Lung (tissue), 12 donors: ENCODE data around the gene ADAM30. TPM values are rescaled to one million over a fixed set of nuclear protein-coding genes. Genes with fewer than 3 reads are reported as not detected.

ENCODE experiments used
- ATAC-seq: fragments of 200-7000 bp; cut with Tn5 transposase; one replicate; pipeline ENCODE4 v1.9.1; 2020; ENCODE audit warnings: moderate number of reproducible peaks; ENCODE audit not compliant: insufficient read depth, low FRiP score
- DNase-seq, 3 donors: peaks; one replicate each; pipeline ENCODE4 v3.0.0-alpha.2; 2013 to 2017
- H3K27ac ChIP-seq, 2 donors: one replicate each; pipeline ENCODE4 v1.5.1; 2013; ENCODE audit warnings: mild to moderate bottlenecking in 2 of 2, moderate library complexity in 2 of 2, control low read depth in 1 of 2, inconsistent platforms in 1 of 2, low read depth in 1 of 2, low read length in 1 of 2
- H3K27me3 ChIP-seq, 3 donors: one replicate each; pipeline ENCODE4 v1.5.1; 2013; ENCODE audit warnings: low read length in 2 of 3; ENCODE audit not compliant: control insufficient read depth in 3 of 3, insufficient read depth in 3 of 3
- H3K36me3 ChIP-seq, 4 donors: one replicate each; pipeline ENCODE4 v1.5.1; 2013; ENCODE audit warnings: low read length in 4 of 4, mild to moderate bottlenecking in 1 of 4, moderate library complexity in 1 of 4; ENCODE audit not compliant: control insufficient read depth in 4 of 4, insufficient read depth in 4 of 4
- H3K4me1 ChIP-seq, 5 donors: one replicate each; pipeline ENCODE4 v1.5.1; 2013; ENCODE audit warnings: low read length in 5 of 5, mild to moderate bottlenecking in 2 of 5, moderate library complexity in 1 of 5; ENCODE audit not compliant: control insufficient read depth in 5 of 5, insufficient read depth in 5 of 5
- H3K4me3 ChIP-seq: one replicate; pipeline ENCODE4 v1.5.1; 2013; ENCODE audit warnings: mild to moderate bottlenecking, control low read depth, moderate library complexity
- H3K9ac ChIP-seq, 2 donors: one replicate each; pipeline ENCODE4 v1.5.1; 2013; ENCODE audit warnings: low read length in 2 of 2, control low read depth in 1 of 2; ENCODE audit not compliant: insufficient read depth in 1 of 2
- H3K9me3 ChIP-seq, 4 donors: one replicate each; pipeline ENCODE4 v1.5.1; 2013; ENCODE audit warnings: low read length in 3 of 4, mild to moderate bottlenecking in 1 of 4, moderate library complexity in 1 of 4; ENCODE audit not compliant: control insufficient read depth in 4 of 4, insufficient read depth in 3 of 4
- WGBS, 2 donors: extraction: QIAGEN DNeasy Blood & Tissue Kit; methylation state at CpG; one replicate each; pipeline ENCODE4 v1.1.7; 2013; 5-methylcytosine and 5-hydroxymethylcytosine counted together
- polyA plus RNA-seq, 2 donors: library from polyadenylated mRNA; stranded (reverse); fragments of 200-250 nt; gene quantifications; one replicate each; pipeline ENCODE4 v1.2.1, GENCODE V29; 2013
- total RNA-seq, 2 donors: library from RNA; depleted of rRNA in 1 of 2; stranded (reverse); fragments of >200 nt in 1 of 2; gene quantifications; one replicate each; pipeline ENCODE4 v1.2.1, GENCODE V29; 2014 to 2021
- TF ChIP-seq, protein P1 (sequence below): IDR thresholded peaks from 2 replicates; pipeline ENCODE4 v1.5.1; 2012; ENCODE audit warnings: mild to moderate bottlenecking; ENCODE audit errors: control extremely low read depth, extremely low read depth
- donor health status: control.
- donor health status: control.
- donor health status: Bipolar disorder and iron deficiency.
- donor health status: healthy.
- donor health status: DM: yes; HTN: yes; CAD: no.

The ADAM30 gene
- total and polyA plus RNA-seq, 4 donors: not detected

DNA sequence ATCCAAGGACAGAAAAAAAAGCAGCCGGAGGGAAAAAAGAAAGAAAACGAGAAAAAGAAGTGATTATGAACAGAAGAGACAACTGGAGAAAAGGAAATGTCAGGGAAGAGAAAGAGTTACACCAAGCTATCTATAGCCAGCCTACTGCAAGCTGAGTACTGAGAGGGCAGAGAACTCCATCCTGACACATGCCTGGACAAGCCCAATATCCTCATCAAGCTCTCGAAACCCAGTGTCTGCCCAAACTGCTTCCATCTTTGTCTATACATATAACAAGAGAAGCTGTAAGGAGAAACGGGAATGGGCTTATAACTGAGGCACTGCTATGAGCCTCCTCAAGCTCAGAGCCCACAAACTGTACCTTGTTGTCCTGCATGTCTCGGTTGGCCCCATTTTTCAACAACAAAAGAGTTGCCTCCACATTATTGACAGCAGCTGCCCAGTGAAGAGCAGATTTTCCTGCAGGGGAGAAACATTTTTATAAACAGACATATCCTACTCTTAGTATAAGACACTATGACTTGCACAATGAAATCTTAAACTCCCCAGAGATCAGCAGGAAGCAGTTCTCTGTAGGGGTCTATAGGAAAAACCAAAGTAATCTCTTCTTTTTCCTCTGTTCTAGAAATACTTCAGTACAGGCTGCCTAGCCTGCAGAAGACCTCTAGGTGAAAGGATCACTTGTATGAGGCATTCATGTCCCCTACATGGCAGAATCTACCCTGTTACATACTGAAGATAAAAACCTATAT, 21.2 kb upstream of the ADAM30 start:
- Histone ChIP-seq H3K4me1 (no peaks in the 10 kb centered on the region), H3K27ac (no peak overlapping the region), H3K9ac (no peak overlapping the region), H3K27me3 (no peaks in the 10 kb centered on the region), H3K36me3 (peaks cover 34 to 76% (median 50%) of the 10 kb centered on the region in 4 donors), H3K9me3 (no peaks in the 10 kb centered on the region), H3K4me3 (no peak overlapping the region)
- whole genome bisulfite sequencing, 2 donors: 74 to 95% methylated on average over 5 of the region's 5 CpGs
- DNase-seq (no peak), ATAC-seq (no peak)
- TF ChIP-seq, protein P1, sequence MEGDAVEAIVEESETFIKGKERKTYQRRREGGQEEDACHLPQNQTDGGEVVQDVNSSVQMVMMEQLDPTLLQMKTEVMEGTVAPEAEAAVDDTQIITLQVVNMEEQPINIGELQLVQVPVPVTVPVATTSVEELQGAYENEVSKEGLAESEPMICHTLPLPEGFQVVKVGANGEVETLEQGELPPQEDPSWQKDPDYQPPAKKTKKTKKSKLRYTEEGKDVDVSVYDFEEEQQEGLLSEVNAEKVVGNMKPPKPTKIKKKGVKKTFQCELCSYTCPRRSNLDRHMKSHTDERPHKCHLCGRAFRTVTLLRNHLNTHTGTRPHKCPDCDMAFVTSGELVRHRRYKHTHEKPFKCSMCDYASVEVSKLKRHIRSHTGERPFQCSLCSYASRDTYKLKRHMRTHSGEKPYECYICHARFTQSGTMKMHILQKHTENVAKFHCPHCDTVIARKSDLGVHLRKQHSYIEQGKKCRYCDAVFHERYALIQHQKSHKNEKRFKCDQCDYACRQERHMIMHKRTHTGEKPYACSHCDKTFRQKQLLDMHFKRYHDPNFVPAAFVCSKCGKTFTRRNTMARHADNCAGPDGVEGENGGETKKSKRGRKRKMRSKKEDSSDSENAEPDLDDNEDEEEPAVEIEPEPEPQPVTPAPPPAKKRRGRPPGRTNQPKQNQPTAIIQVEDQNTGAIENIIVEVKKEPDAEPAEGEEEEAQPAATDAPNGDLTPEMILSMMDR: no peak

GRCh38 chr1:119915517-119915916, 19.2 kb upstream of the ADAM30 start:
- no peaks in the 10 kb centered on the region for H3K4me1 ChIP-seq
- H3K27ac ChIP-seq: no peak overlapping the region
- H3K9ac ChIP-seq: no peak overlapping the region
- H3K9me3 ChIP-seq: no peaks in the 10 kb centered on the region
- ATAC-seq (no peak), DNase-seq (no peak)
- peaks cover 23 to 58% (median 38%) of the 10 kb centered on the region in 4 donors for H3K36me3 ChIP-seq
- 91 to 95% methylated on average over 6 of the region's 6 CpGs for WGBS, 2 donors
- no peak overlapping the region for H3K4me3 ChIP-seq
- TF ChIP-seq, protein P1: no peak
- no peaks in the 10 kb centered on the region for H3K27me3 ChIP-seq

DNA sequence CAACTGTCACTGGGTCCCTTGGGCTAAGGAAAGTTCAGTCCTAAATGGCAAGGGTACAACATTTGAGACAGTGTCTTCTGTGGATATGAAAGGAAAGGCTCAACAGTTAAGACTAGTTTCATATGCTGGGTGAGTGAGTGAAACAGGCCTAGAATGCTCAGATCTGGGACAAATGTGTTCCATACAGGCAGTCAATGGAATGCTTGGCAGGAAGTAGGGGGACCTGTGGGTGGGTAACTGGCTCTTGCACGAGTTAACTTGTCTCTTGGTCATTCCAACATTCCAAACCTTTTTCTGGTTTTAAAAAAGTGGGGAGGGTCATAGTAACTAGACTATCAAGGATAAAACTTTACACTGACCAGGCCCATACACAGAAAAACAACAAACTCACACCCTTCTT, 17.8 kb upstream of the ADAM30 start:
- Histone ChIP-seq H3K9ac (no peak overlapping the region), H3K27ac (no peak overlapping the region), H3K27me3 (no peaks in the 10 kb centered on the region), H3K36me3 (peaks cover 19 to 50% (median 30%) of the 10 kb centered on the region in 4 donors), H3K9me3 (no peaks in the 10 kb centered on the region), H3K4me1 (no peaks in the 10 kb centered on the region), H3K4me3 (no peak overlapping the region)
- WGBS, 2 donors: 38 to 94% methylated on average over 1 of the region's 1 CpG
- ATAC-seq (no peak), DNase-seq (no peak)
- TF ChIP-seq, protein P1: no peak
